ENCODE results near the gene FOXO4. TPM values are rescaled to one million over a fixed set of nuclear protein-coding genes. Genes with fewer than 3 reads are reported as not detected.

Gene FOXO4, protein sequence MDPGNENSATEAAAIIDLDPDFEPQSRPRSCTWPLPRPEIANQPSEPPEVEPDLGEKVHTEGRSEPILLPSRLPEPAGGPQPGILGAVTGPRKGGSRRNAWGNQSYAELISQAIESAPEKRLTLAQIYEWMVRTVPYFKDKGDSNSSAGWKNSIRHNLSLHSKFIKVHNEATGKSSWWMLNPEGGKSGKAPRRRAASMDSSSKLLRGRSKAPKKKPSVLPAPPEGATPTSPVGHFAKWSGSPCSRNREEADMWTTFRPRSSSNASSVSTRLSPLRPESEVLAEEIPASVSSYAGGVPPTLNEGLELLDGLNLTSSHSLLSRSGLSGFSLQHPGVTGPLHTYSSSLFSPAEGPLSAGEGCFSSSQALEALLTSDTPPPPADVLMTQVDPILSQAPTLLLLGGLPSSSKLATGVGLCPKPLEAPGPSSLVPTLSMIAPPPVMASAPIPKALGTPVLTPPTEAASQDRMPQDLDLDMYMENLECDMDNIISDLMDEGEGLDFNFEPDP
- 3.4 TPM for total RNA-seq

GRCh38 chrX:71095555-71095980 lies at the start of gene FOXO4:
Gene FOXO4 (plus strand): TSS chrX:71095851. CDS start chrX:71096529, 678 bp downstream.

DNA sequence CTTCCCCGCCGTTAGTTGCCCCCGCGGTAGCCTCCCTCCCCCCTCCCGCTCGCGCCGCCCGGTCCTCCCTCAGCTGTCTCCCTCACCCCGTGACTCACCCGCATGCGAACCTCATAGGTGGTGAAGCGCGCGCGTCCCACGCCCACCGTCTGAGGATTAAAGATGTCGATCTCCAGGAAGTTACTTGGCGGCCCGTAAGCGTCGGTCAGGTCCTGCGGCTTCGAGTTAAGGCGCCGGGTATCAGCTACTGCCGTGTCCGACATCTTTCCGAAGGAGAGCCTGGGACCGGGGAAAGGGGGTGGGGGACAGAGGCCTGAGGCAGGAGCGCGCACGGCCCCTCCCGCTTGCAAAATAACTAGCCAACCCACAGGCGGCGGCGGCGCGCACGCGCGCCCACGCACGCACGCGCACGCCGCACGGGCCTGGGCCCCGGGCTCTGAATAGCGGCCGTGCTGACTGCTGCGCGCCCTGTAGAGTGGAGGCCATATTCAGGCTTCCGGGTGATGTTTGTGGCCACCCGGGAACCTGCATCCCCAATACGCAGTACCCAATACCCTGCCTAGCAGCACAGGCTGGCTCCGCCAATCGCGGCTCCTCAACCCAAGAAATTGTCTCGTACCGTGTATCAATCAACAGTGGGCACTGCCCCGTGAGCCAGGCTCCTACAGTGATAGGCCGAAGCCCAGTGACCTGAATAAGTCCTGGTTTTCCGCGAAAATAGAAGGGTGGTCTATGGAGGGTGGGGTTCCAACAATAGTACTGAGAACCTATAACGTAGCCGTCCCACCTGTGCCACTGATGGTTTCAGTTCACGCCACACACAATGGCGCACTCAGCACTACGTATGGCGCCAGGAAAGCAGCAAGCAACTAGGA lies 27.4 kb upstream of the FOXO4 start, which contains the start of gene SNX12:
Gene SNX12 (minus strand): TSS at position 291 of the 875 bp plus-strand sequence. CDS start 28 bp downstream, at position 263.

GRCh38 chrX:71106427-71106826 lies 10.8 kb downstream of the FOXO4 start, which contains the start of gene CXorf65:
Gene CXorf65 (minus strand): TSS chrX:71106740. CDS start chrX:71106556, 184 bp downstream.

GRCh38 chrX:71111141-71111843 lies 15.6 kb downstream of the FOXO4 start, which contains the start of gene IL2RG:
Gene IL2RG (minus strand): TSS chrX:71111577. CDS start chrX:71111539, 38 bp downstream.

DNA sequence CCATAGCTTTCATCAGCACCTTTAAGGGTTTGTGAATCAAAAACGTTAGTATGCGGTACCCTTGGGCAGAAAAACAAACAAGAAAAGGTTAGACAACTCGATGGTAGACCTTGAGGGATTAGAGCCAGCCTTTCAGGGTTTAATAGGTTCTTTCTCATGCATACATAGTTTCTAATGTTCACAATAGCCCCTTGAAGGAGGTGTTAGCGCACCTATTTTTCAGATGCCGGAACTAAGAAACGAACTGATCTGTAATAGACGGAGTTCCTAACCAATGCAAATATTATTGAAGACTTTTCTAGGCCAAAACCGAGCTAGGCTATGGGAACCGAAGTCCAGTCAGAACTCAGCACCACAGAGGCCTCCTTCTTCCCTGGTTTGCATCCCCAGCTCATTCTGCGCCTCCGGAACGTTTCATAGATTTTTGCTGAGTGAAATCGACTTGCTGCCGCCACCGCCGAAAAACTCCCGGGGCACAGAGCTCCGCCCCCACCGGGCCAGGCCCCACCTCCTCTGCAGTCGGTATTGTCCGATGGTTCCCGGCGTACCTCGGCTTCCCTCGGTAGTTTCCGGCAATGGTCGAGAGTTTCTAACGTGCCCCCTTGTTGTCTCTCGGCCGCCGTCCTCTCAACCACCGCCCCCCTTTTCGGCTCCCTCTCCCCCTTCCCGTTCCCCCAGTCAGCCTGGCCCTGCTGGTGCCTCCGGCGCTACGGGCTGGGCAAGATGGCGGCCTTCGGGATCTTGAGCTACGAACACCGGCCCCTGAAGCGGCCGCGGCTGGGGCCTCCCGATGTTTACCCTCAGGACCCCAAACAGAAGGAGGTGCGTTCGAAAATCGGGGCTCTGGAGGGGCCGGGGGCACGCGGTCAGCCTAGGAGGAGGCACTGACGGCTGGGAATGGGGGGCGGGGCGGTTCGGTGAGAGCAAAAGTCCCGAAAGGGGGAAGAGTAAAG lies 22.7 kb downstream of the FOXO4 start, which contains the start of gene MED12:
Gene MED12 (plus strand): TSS at position 565 of the 953 bp plus-strand sequence. CDS start 159 bp downstream, at position 724.

DNA sequence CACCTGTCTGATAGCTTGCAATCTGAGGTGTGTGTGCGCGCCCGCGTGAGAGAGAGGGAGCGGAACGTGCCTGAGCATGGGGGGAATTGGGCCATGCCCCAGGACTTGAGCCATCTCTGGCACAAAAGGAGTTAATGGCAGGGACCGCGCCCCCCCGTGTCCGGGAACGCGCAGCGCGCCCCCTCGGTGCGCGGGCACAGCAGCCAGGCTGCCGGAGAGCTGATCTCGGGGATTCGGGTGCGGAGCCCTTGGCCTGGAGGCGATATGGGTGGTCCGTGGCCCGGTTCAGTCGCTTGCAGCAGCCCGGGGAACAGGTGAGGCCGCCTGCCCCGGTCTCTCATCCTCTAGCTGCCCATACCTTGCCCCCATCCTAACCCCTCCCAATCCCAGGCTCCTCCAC lies 49.0 kb downstream of the FOXO4 start, which contains the start of gene NLGN3:
Gene NLGN3 (plus strand): TSS at position 191 of the 400 bp plus-strand sequence. CDS start 2,909 bp downstream, outside the sequence.

Small RNA genes lying within 50 kb of the gene (small RNA-seq; reads per million reads assigned to genes)
- not detected for gene CXorf65 (ENCODE audit: low replicate concordance)

Other genes starting within 250 kb of the FOXO4 start
- gene TEX11, start 187.1 kb upstream of the FOXO4 start, total RNA-seq: not detected
- gene SLC7A3, start 164.8 kb upstream of the FOXO4 start, total RNA-seq: 1.6 TPM
- gene SNX12, start 27.5 kb upstream of the FOXO4 start, total RNA-seq: 57.9 TPM
- gene CXorf65, start 10.9 kb downstream of the FOXO4 start, total RNA-seq: not detected
- gene IL2RG, start 15.7 kb downstream of the FOXO4 start, total RNA-seq: 0.63 TPM
- 46.0 TPM for gene MED12, start 22.7 kb downstream of the FOXO4 start, total RNA-seq
- gene NLGN3, start 49.0 kb downstream of the FOXO4 start, total RNA-seq: 29.1 TPM
- gene GJB1, start 127.4 kb downstream of the FOXO4 start, total RNA-seq: not detected
- gene ZMYM3, start 158.3 kb downstream of the FOXO4 start, total RNA-seq: 35.4 TPM
- 372 TPM for gene NONO, start 187.8 kb downstream of the FOXO4 start, total RNA-seq
- gene ITGB1BP2, start 205.9 kb downstream of the FOXO4 start, total RNA-seq: 6.6 TPM